K562 (cell line): ENCODE data around the gene ATP1A3. TPM values are rescaled to one million over a fixed set of nuclear protein-coding genes. Genes with fewer than 3 reads are reported as not detected.

Experiments
- ATAC-seq: fragments of 200-7000 bp; cut with Tn5 transposase; 3 replicates; pipeline ENCODE4 v1.9.1; 2020; ENCODE audit warnings: moderate library complexity
- BruUV-seq: library from RNA; stranded (reverse); fragments of 400-500 nt; replicated peaks from 2 replicates; lab custom pipeline; 2021; lab: Mats Ljungman, UMichigan
- CTCF ChIA-PET: fragments of 300-600 bp; formaldehyde crosslinking; extraction: SDS; loops from one replicate; lab custom pipeline; 2021; ENCODE audit warnings: low intra/inter-chr PET ratio; lab: Yijun Ruan, JAX
- POLR2A ChIA-PET: fragments of 300-600, 350-650 bp; sonication (Branson Sonifier 250); formaldehyde crosslinking; extraction: SDS; loops from one replicate; lab custom pipeline; 2021; ENCODE audit warnings: antibody characterized with exemption, inconsistent platforms; lab: Yijun Ruan, JAX
- DNase-seq, 4 experiments: peaks; one replicate each; pipeline versions ENCODE4 v3.0.0 to v3.0.0-alpha.2; 2011 to 2018; ENCODE audit warnings: low spot score in 3 of 4, mixed read lengths in 3 of 4; ENCODE audit errors: extremely low read depth in 1 of 4
- FAIRE-seq: peaks from 2 replicates; lab custom pipeline; 2011; peaks lifted over from hg19 to GRCh38; lab: Jason Lieb, UNC
- H2AFZ ChIP-seq: 2 replicates; pipeline ENCODE4 v1.6.0; 2011; ENCODE audit warnings: low read depth, low read length, control low read depth, inconsistent platforms
- H3K27ac ChIP-seq: fragments of 200-600 bp; 3 replicates; pipeline ENCODE4 v1.8.0; 2011; ENCODE audit warnings: low read depth, mild to moderate bottlenecking, control low read depth, inconsistent platforms, low read length, moderate library complexity, mixed read lengths; ENCODE audit errors: extremely low read depth
- H3K27me3 ChIP-seq, 2 experiments: fragments of 300-600 bp in 1 of 2; 2 replicates in 1 of 2; 3 replicates in 1 of 2; pipeline versions ENCODE4 v1.6.0 to v1.8.0; 2011; ENCODE audit warnings: inconsistent platforms in 2 of 2, low read length in 2 of 2, mild to moderate bottlenecking in 1 of 2, mixed read lengths in 1 of 2, moderate library complexity in 1 of 2; ENCODE audit not compliant: control insufficient read depth in 2 of 2, insufficient read depth in 2 of 2
- H3K36me3 ChIP-seq: fragments of 300-600 bp; 3 replicates; pipeline ENCODE4 v1.8.0; 2011; ENCODE audit warnings: mild to moderate bottlenecking, low read length, inconsistent platforms; ENCODE audit not compliant: control insufficient read depth, insufficient read depth
- H3K4me1 ChIP-seq, 2 experiments: fragments of 200-600 bp in 1 of 2; replicated peaks in 1 of 2; 2 replicates in 1 of 2; 3 replicates in 1 of 2; pipeline versions ENCODE4 v1.5.1 to v1.8.0; 2011; ENCODE audit warnings: inconsistent platforms in 2 of 2, low read length in 2 of 2, mild to moderate bottlenecking in 1 of 2, mixed read lengths in 1 of 2, moderate library complexity in 1 of 2; ENCODE audit not compliant: control insufficient read depth in 2 of 2, insufficient read depth in 2 of 2
- H3K4me2 ChIP-seq: 2 replicates; pipeline ENCODE4 v1.6.1; 2011; ENCODE audit warnings: low read length, control low read depth, inconsistent platforms, mixed read lengths; ENCODE audit not compliant: insufficient read depth
- H3K4me3 ChIP-seq: fragments of 200-600 bp; sonication (generic), shearing (Covaris generic); 2 replicates; pipeline ENCODE4 v1.5.1; 2016; ENCODE audit warnings: control low read depth, inconsistent platforms
- H3K79me2 ChIP-seq: fragments of 200-600 bp; 3 replicates; pipeline ENCODE4 v1.8.0; 2011; ENCODE audit warnings: low read length, inconsistent platforms; ENCODE audit not compliant: control insufficient read depth, insufficient read depth
- H3K9ac ChIP-seq, 2 experiments: 2 replicates each; pipeline versions ENCODE4 v1.6.0 to v1.6.1; 2011; ENCODE audit warnings: low read depth in 2 of 2, low read length in 2 of 2, control low read depth in 1 of 2, inconsistent platforms in 1 of 2, mild to moderate bottlenecking in 1 of 2, mixed read lengths in 1 of 2; ENCODE audit not compliant: insufficient read depth in 1 of 2
- H3K9me1 ChIP-seq: one replicate; pipeline ENCODE4 v1.6.0; 2011; ENCODE audit warnings: inconsistent platforms, mild to moderate bottlenecking, low read length, moderate library complexity; ENCODE audit not compliant: control insufficient read depth, insufficient read depth
- H3K9me3 ChIP-seq: replicated peaks from 2 replicates; pipeline ENCODE4 v1.5.1; 2011; ENCODE audit warnings: low read depth, low read length, inconsistent platforms; ENCODE audit not compliant: control insufficient read depth, insufficient read depth
- H4K20me1 ChIP-seq: replicated peaks from 2 replicates; pipeline ENCODE4 v1.6.1; 2011; ENCODE audit warnings: low read length, inconsistent platforms, mixed read lengths; ENCODE audit not compliant: control insufficient read depth, insufficient read depth
- CBFA2T3 ChIP-seq: fragments of 450-650 bp; IDR thresholded peaks from 2 replicates; pipeline ENCODE4 v1.6.1; 2017
- CHD1 ChIP-seq: fragments of 200-600 bp; sonication (generic); IDR thresholded peaks from one replicate; pipeline ENCODE4 v1.6.1; 2012; ENCODE audit warnings: mild to moderate bottlenecking, moderate library complexity, low read length, inconsistent platforms
- ID3 ChIP-seq, 2 experiments: fragments of 250-450 bp in 1 of 2; fragments of 450-650 bp in 1 of 2; sonication (Bioruptor Pico) in 1 of 2; IDR thresholded peaks; 2 replicates each; pipeline versions ENCODE4 v1.6.1 to v1.8.0; 2016 to 2021; ENCODE audit warnings: mild to moderate bottlenecking in 2 of 2, moderate library complexity in 2 of 2, missing compliant biosample characterization in 1 of 2, missing genetic modification characterization in 1 of 2
- MTA2 ChIP-seq: fragments of 450-650 bp; IDR thresholded peaks from 2 replicates; pipeline ENCODE4 v1.6.1; 2016; ENCODE audit warnings: low read depth
- OTX1 ChIP-seq: fragments of 450-650 bp; formaldehyde crosslinking; IDR thresholded peaks from 2 replicates; pipeline ENCODE4 v1.4.0; 2022; ENCODE audit warnings: mild to moderate bottlenecking
- POLR2AphosphoS2 ChIP-seq: IDR thresholded peaks from 2 replicates; pipeline ENCODE4 v1.6.1; 2012; ENCODE audit warnings: low read length, improper control_type of control experiment
- SMAD3 ChIP-seq: fragments of 450-650 bp; formaldehyde crosslinking; conservative IDR thresholded peaks from 2 replicates; pipeline ENCODE4 v1.4.0; 2020; ENCODE audit warnings: mild to moderate bottlenecking
- TAF1 ChIP-seq: IDR thresholded peaks from 2 replicates; pipeline ENCODE4 v1.6.1; 2011; ENCODE audit warnings: mild to moderate bottlenecking, low read length, moderate library complexity; ENCODE audit not compliant: insufficient read depth, control insufficient read depth, severe bottlenecking; ENCODE audit errors: extremely low read depth
- ZHX1 ChIP-seq: fragments of 150-350 bp; conservative IDR thresholded peaks from 2 replicates; pipeline ENCODE4 v1.6.1; 2014; ENCODE audit warnings: low read length
- ZNF354B ChIP-seq: fragments of 250-450 bp; sonication (Bioruptor Pico); IDR thresholded peaks from 2 replicates; pipeline ENCODE4 v1.4.0; 2020
- ZNF699 ChIP-seq: fragments of 250-450 bp; sonication (Bioruptor Pico); IDR thresholded peaks from 2 replicates; pipeline ENCODE4 v1.8.0; 2021; ENCODE audit warnings: mild to moderate bottlenecking, moderate library complexity; ENCODE audit not compliant: insufficient replicate concordance
- WGBS: fragments of 100-300 bp; shearing (Covaris generic); methylation state at CpG from one replicate; pipeline ENCODE4 v1.1.6; 2016; ENCODE audit warnings: low coverage, mixed read lengths; ENCODE audit not compliant: insufficient coverage; ENCODE audit errors: missing lambda C conversion rate; 5-methylcytosine and 5-hydroxymethylcytosine counted together
- in situ Hi-C: fragments of 300-500 bp; cut with MboI; formaldehyde crosslinking; loops from 4 replicates; pipeline ENCODE4 v1.15.0; 2018; ENCODE audit warnings: inconsistent platforms, mixed read lengths
- intact Hi-C: fragments of 100-400 bp; cut with micrococcal nuclease; formaldehyde crosslinking; loops from 2 replicates; pipeline ENCODE4 v1.14.2; 2022
- polyA plus RNA-seq, 8 experiments: library from polyadenylated mRNA; depleted of rRNA in 4 of 8; stranded (reverse) in 5 of 8; unstranded in 3 of 8; fragments of >200 nt; fragmentation: Nextera tagmentation in 2 of 8; fragmentation: Illumina TruSeq in 1 of 8; extraction: Ambion mirVana in 2 of 8; extraction: Trizol in 1 of 8; gene quantifications; 2 replicates each; pipeline versions ENCODE4 v1.2.1 to v1.2.3, GENCODE V29; 2011 to 2014; ENCODE audit warnings: inconsistent platforms in 1 of 8, missing spikeins in 1 of 8
- total RNA-seq, 7 experiments: library from RNA; depleted of rRNA in 6 of 7; stranded (reverse); fragments of >200 nt in 6 of 7; fragmentation: Illumina TruSeq in 2 of 7; extraction: Trizol in 2 of 7; gene quantifications; 2 replicates each; pipeline versions ENCODE4 v1.2.1 to v1.2.3, GENCODE V29; 2011 to 2021; ENCODE audit warnings: low replicate concordance in 1 of 7
- TF ChIP-seq, protein P1 (sequence below): sonication (generic); formaldehyde crosslinking; IDR thresholded peaks from 2 replicates; pipeline ENCODE4 v1.8.0; 2022; ENCODE audit warnings: mild to moderate bottlenecking, missing genetic modification reagents

ATP1A3 gene
- total and polyA plus RNA-seq, 9 of the 15 experiments (the other 6 are each of a cell fraction or from before 2014, with no cell fraction given): 0.03 to 1.0 (median 0.17) TPM; not detected in 3

- no peak for TF ChIP-seq ZHX1
- TF ChIP-seq ID3 (CRISPR knock-in tag; IDR thresholded peaks at IDR 0.05): no peak
- 0 out of 2 replicates have a peak, but pooled peaks have one; percentile 31 for TF ChIP-seq ID3 (tag; IDR thresholded peaks at IDR 0.05)
- TF ChIP-seq, all 486 proteins: peak for 3
These were observed 36.7 kb downstream of the ATP1A3 start (continued) for GRCh38 chr19:41957161-41957837.

GRCh38 chr19:41956621-41957020 is 37.4 kb downstream of the ATP1A3 start:
- Histone ChIP-seq H3K9ac (0 out of 4 replicates have a peak overlapping the region, but pooled peaks of 1 of the 2 experiments have one; percentile 12), H3K27ac (no peak overlapping the region), H3K27me3 (no peaks in the 10 kb centered on the region), H3K9me3 (no peaks in the 10 kb centered on the region), H3K79me2 (no peaks in the 10 kb centered on the region), H2AFZ (no peak overlapping the region), H4K20me1 (no peaks in the 10 kb centered on the region), H3K9me1 (no peaks in the 10 kb centered on the region), H3K4me1 (peaks cover 18 to 40% of the 10 kb centered on the region in 2 experiments; a peak in 4 of 5 replicates), H3K4me3 (no peak overlapping the region), H3K4me2 (no peak overlapping the region), H3K36me3 (no peaks in the 10 kb centered on the region)
- in situ Hi-C loops (loop anchor here (10.0 kb wide), 1 partner anchor 162 kb away; the partner anchor contains the start of gene CEACAM3), intact Hi-C loops (no loop called here)
- DNase-seq (no peak), ATAC-seq (no peak), FAIRE-seq (no peak)
- POLR2A ChIA-PET: interaction anchor here (0.8 to 2.0 kb wide), 4 partner anchors 12 to 120 kb away, joined by 3 to 5 read pairs (median 4); partner anchors contain the start of gene ZNF574
- CTCF ChIA-PET: interaction anchor here (1.7 to 2.1 kb wide), 2 partner anchors 84 to 163 kb away, joined by 7 to 18 read pairs; no protein-coding TSS in a partner anchor
- 57% methylated on average over 13 of the region's 13 CpGs for WGBS
- BruUV-seq: no TSS peak
- TF ChIP-seq OTX1 (CRISPR knock-in tag) (no peak), POLR2AphosphoS2 (no peak), TAF1 (no peak), ZNF699 (CRISPR knock-in tag) (no peak), ZNF354B (CRISPR knock-in tag) (no peak), MTA2 (no peak), SMAD3 (no peak), CHD1 (no peak), CBFA2T3 (no peak)
- TF ChIP-seq, protein P1, sequence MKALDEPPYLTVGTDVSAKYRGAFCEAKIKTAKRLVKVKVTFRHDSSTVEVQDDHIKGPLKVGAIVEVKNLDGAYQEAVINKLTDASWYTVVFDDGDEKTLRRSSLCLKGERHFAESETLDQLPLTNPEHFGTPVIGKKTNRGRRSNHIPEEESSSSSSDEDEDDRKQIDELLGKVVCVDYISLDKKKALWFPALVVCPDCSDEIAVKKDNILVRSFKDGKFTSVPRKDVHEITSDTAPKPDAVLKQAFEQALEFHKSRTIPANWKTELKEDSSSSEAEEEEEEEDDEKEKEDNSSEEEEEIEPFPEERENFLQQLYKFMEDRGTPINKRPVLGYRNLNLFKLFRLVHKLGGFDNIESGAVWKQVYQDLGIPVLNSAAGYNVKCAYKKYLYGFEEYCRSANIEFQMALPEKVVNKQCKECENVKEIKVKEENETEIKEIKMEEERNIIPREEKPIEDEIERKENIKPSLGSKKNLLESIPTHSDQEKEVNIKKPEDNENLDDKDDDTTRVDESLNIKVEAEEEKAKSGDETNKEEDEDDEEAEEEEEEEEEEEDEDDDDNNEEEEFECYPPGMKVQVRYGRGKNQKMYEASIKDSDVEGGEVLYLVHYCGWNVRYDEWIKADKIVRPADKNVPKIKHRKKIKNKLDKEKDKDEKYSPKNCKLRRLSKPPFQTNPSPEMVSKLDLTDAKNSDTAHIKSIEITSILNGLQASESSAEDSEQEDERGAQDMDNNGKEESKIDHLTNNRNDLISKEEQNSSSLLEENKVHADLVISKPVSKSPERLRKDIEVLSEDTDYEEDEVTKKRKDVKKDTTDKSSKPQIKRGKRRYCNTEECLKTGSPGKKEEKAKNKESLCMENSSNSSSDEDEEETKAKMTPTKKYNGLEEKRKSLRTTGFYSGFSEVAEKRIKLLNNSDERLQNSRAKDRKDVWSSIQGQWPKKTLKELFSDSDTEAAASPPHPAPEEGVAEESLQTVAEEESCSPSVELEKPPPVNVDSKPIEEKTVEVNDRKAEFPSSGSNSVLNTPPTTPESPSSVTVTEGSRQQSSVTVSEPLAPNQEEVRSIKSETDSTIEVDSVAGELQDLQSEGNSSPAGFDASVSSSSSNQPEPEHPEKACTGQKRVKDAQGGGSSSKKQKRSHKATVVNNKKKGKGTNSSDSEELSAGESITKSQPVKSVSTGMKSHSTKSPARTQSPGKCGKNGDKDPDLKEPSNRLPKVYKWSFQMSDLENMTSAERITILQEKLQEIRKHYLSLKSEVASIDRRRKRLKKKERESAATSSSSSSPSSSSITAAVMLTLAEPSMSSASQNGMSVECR (CRISPR knock-in tag): no peak
